Endothelial cell of umbilical vein (primary cell): ENCODE measurements around the gene MYRIP.

Experiments
- CTCF ChIP-seq, 2 donors: IDR thresholded peaks; 1 replicate in 1 of 2; 2 replicates in 1 of 2; pipeline ENCODE4 v1.5.1; 2011; ENCODE audit warnings: low read length in 2 of 2, mild to moderate bottlenecking in 2 of 2, moderate library complexity in 2 of 2, control low read depth in 1 of 2, inconsistent platforms in 1 of 2, low read depth in 1 of 2; ENCODE audit not compliant: insufficient read depth in 1 of 2; ENCODE audit errors: extremely low read depth in 1 of 2
- EZH2 ChIP-seq: IDR thresholded peaks from 2 replicates; pipeline ENCODE4 v1.6.1; 2012; ENCODE audit warnings: borderline replicate concordance, low read depth, mild to moderate bottlenecking, moderate library complexity, low read length, inconsistent platforms; ENCODE audit not compliant: severe bottlenecking
- GATA2 ChIP-seq: IDR thresholded peaks from 2 replicates; pipeline ENCODE4 v1.7.0; 2011; ENCODE audit warnings: low read depth, mild to moderate bottlenecking, moderate library complexity, mixed read lengths, low read length; ENCODE audit not compliant: insufficient read length, insufficient read depth
- JUN ChIP-seq: IDR thresholded peaks from 2 replicates; pipeline ENCODE4 v1.6.1; 2011; ENCODE audit warnings: borderline replicate concordance, low read depth; ENCODE audit not compliant: insufficient read length, insufficient read depth
- MAX ChIP-seq: IDR thresholded peaks from 2 replicates; pipeline ENCODE4 v1.6.1; 2011; ENCODE audit not compliant: insufficient read depth, insufficient read length
- POLR2A ChIP-seq: IDR thresholded peaks from 2 replicates; pipeline ENCODE4 v1.6.1; 2012; ENCODE audit warnings: low read depth, mild to moderate bottlenecking, control low read depth, low read length
- POLR2AphosphoS5 ChIP-seq: IDR thresholded peaks from 2 replicates; pipeline ENCODE4 v1.6.1; 2012; ENCODE audit warnings: low read depth, mild to moderate bottlenecking, control low read depth, low read length, moderate library complexity; ENCODE audit not compliant: insufficient read depth

GRCh38 chr3:39843440-39843839, 34.0 kb downstream of the MYRIP start:
- TF ChIP-seq EZH2, result no peak
- no peak for TF ChIP-seq GATA2
- TF ChIP-seq CTCF (IDR thresholded peaks at IDR 0.05; ENCODE audit: extremely low read depth in 1 of 2, insufficient read depth in 1 of 2, low read depth in 1 of 2, low read length in 2 of 2), result no peak
- no peak for TF ChIP-seq POLR2A
- no peak for TF ChIP-seq MAX
- no peak for TF ChIP-seq POLR2AphosphoS5
- TF ChIP-seq JUN, result no peak
